Body of pancreas (tissue), 4 donors: ENCODE data around the gene CLDN24. TPM values are rescaled to one million over a fixed set of nuclear protein-coding genes. Genes with fewer than 3 reads are reported as not detected.

Source experiments
- ATAC-seq: fragments of 150-250 bp; one replicate; pipeline ENCODE4 v1.9.1; 2016
- DNase-seq, 4 donors: peaks; one replicate each; pipeline ENCODE4 v3.0.0-alpha.2; 2019
- H3K27ac ChIP-seq, 4 donors: fragments of 200-600 bp; sonication (generic); 1 replicate in 3 of 4; 2 replicates in 1 of 4; pipeline versions ENCODE4 v1.5.1 to v1.6.1; 2016 to 2019; ENCODE audit warnings: mild to moderate bottlenecking in 1 of 4, mixed read lengths in 1 of 4, moderate library complexity in 1 of 4
- H3K27me3 ChIP-seq, 2 donors: fragments of 200-600 bp; sonication (generic); one replicate each; pipeline ENCODE4 v1.6.0; 2016; ENCODE audit warnings: mild to moderate bottlenecking in 1 of 2
- H3K36me3 ChIP-seq, 2 donors: fragments of 200-600 bp; sonication (generic); replicated peaks in 1 of 2; 2 replicates each; pipeline ENCODE4 v1.5.1; 2016; ENCODE audit warnings: low read depth in 2 of 2; ENCODE audit not compliant: insufficient read depth in 1 of 2
- H3K4me1 ChIP-seq: fragments of 200-600 bp; sonication (generic); one replicate; pipeline ENCODE4 v1.6.0; 2016
- H3K4me3 ChIP-seq, 2 donors: fragments of 200-600 bp; sonication (generic); 1 replicate in 1 of 2; 2 replicates in 1 of 2; pipeline ENCODE4 v1.5.1; 2016 to 2019
- H3K9me3 ChIP-seq, 3 donors: fragments of 200-600 bp; sonication (generic); 1 replicate in 2 of 3; 2 replicates in 1 of 3; pipeline ENCODE4 v1.5.1; 2016
- CTCF ChIP-seq, 7 experiments: fragments of 450-650 bp in 4 of 7; fragments of 200-600 bp in 3 of 7; sonication (generic) in 3 of 7; IDR thresholded peaks; one replicate each; pipeline ENCODE4 v1.5.1; 2016 to 2019; ENCODE audit warnings: antibody characterized with exemption in 7 of 7
- POLR2A ChIP-seq, 3 donors: fragments of 450-650 bp; IDR thresholded peaks; one replicate each; pipeline ENCODE4 v1.6.1; 2016; ENCODE audit warnings: antibody characterized with exemption in 3 of 3, mild to moderate bottlenecking in 2 of 3
- whole genome bisulfite sequencing, 2 donors: methylation state at CpG; one replicate each; pipeline ENCODE4 v1.1.5; 2017; 5-methylcytosine and 5-hydroxymethylcytosine counted together
- intact Hi-C: fragments of 100-400 bp; cut with DNase I; formaldehyde crosslinking; loops from one replicate; pipeline ENCODE4 v1.15.1; 2023
- total RNA-seq, 2 donors: library from RNA; depleted of rRNA; stranded (reverse); fragments of >200 nt; gene quantifications; one replicate each; pipeline ENCODE4 v1.1.0, GENCODE V29; 2016

The CLDN24 gene
- total RNA-seq, 2 donors from 2014 or later = not detected

GRCh38 chr4:183287309-183287659 is 34.9 kb downstream of the CLDN24 start:
- Histone ChIP-seq H3K4me1 (no peaks in the 10 kb centered on the region), H3K27ac (no peak overlapping the region), H3K4me3 (no peak overlapping the region), H3K27me3 (no peaks in the 10 kb centered on the region), H3K36me3 (peaks cover 0 to 14% of the 10 kb centered on the region in 2 donors), H3K9me3 (no peaks in the 10 kb centered on the region)
- no peak for TF ChIP-seq CTCF (IDR thresholded peaks at IDR 0.05)
- TF ChIP-seq POLR2A (IDR thresholded peaks at IDR 0.05) = no peak
- intact Hi-C loops = no loop called here
- DNase-seq (no peak), ATAC-seq (no peak)
- WGBS, 2 donors = 35 to 51% methylated on average over 2 of the region's 2 CpGs

GRCh38 chr4:183286590-183287308 is 35.5 kb downstream of the CLDN24 start:
- no peak for ATAC-seq
- no peak for DNase-seq
- intact Hi-C loops = no loop called here
- Histone ChIP-seq H3K4me1 (peaks cover 2% of the 10 kb centered on the region), H3K9me3 (no peaks in the 10 kb centered on the region), H3K4me3 (no peak overlapping the region), H3K36me3 (peaks cover 0 to 14% of the 10 kb centered on the region in 2 donors), H3K27ac (no peak overlapping the region), H3K27me3 (no peaks in the 10 kb centered on the region)
- WGBS, 2 donors = 90 to 95% methylated on average over 11 of the region's 11 CpGs
- TF ChIP-seq POLR2A (IDR thresholded peaks at IDR 0.05) (no peak), CTCF (IDR thresholded peaks at IDR 0.05) (no peak)

GRCh38 chr4:183285886-183286285 is 36.3 kb downstream of the CLDN24 start:
- DNase-seq (no peak), ATAC-seq (no peak)
- peaks cover 0 to 13% of the 10 kb centered on the region in 2 donors for H3K36me3 ChIP-seq
- intact Hi-C loops = no loop called here
- no peak overlapping the region for H3K4me3 ChIP-seq
- no peaks in the 10 kb centered on the region for H3K27me3 ChIP-seq
- no peak overlapping the region for H3K27ac ChIP-seq
- peaks cover 5% of the 10 kb centered on the region for H3K4me1 ChIP-seq
- WGBS, 2 donors = 85 to 91% methylated on average over 7 of the region's 7 CpGs
- no peak for TF ChIP-seq CTCF (IDR thresholded peaks at IDR 0.05)
- no peak for TF ChIP-seq POLR2A (IDR thresholded peaks at IDR 0.05)
- no peaks in the 10 kb centered on the region for H3K9me3 ChIP-seq

GRCh38 chr4:183284965-183285364 is 37.3 kb downstream of the CLDN24 start:
- Histone ChIP-seq H3K9me3 (no peaks in the 10 kb centered on the region), H3K27me3 (no peaks in the 10 kb centered on the region), H3K27ac (no peak overlapping the region), H3K4me3 (no peak overlapping the region), H3K4me1 (peaks cover 5% of the 10 kb centered on the region), H3K36me3 (peaks cover 0 to 12% of the 10 kb centered on the region in 2 donors)
- TF ChIP-seq CTCF (IDR thresholded peaks at IDR 0.05) (no peak), POLR2A (IDR thresholded peaks at IDR 0.05) (no peak)
- 67 to 77% methylated on average over 4 of the region's 4 CpGs for WGBS, 2 donors
- intact Hi-C loops = no loop called here
- DNase-seq (no peak), ATAC-seq (no peak)

- no peak overlapping the region for H3K27ac ChIP-seq
- peak in 2 of 4 donors; percentile 12 to 14 for DNase-seq
- H3K27me3 ChIP-seq = no peaks in the 10 kb centered on the region
- peaks cover 5% of the 10 kb centered on the region for H3K4me1 ChIP-seq
- ATAC-seq = no peak
- no peaks in the 10 kb centered on the region for H3K9me3 ChIP-seq
- peaks cover 0 to 11% of the 10 kb centered on the region in 2 donors for H3K36me3 ChIP-seq
- WGBS, 2 donors = 82 to 85% methylated on average over 12 of the region's 12 CpGs
- intact Hi-C loops = no loop called here
- no peak overlapping the region for H3K4me3 ChIP-seq
- no peak for TF ChIP-seq POLR2A (IDR thresholded peaks at IDR 0.05)
- TF ChIP-seq CTCF (IDR thresholded peaks at IDR 0.05) = no peak
Measured at GRCh38 chr4:183284258-183284785, 37.9 kb downstream of the CLDN24 start.
